K562 (cell line): Measurements from ENCODE around the gene MRTFB. TPM values are rescaled to one million over a fixed set of nuclear protein-coding genes. Genes with fewer than 3 reads are reported as not detected.

Experiments used
- ATAC-seq: fragments of 200-7000 bp; cut with Tn5 transposase; 3 replicates; pipeline ENCODE4 v1.9.1; 2020; ENCODE audit warnings: moderate library complexity
- BruUV-seq: library from RNA; stranded (reverse); fragments of 400-500 nt; replicated peaks from 2 replicates; lab custom pipeline; 2021; lab: Mats Ljungman, UMichigan
- CTCF ChIA-PET: fragments of 300-600 bp; formaldehyde crosslinking; extraction: SDS; loops from one replicate; lab custom pipeline; 2021; ENCODE audit warnings: low intra/inter-chr PET ratio; lab: Yijun Ruan, JAX
- POLR2A ChIA-PET: fragments of 300-600, 350-650 bp; sonication (Branson Sonifier 250); formaldehyde crosslinking; extraction: SDS; loops from one replicate; lab custom pipeline; 2021; ENCODE audit warnings: antibody characterized with exemption, inconsistent platforms; lab: Yijun Ruan, JAX
- DNase-seq, 4 experiments: peaks; one replicate each; pipeline versions ENCODE4 v3.0.0 to v3.0.0-alpha.2; 2011 to 2018; ENCODE audit warnings: low spot score in 3 of 4, mixed read lengths in 3 of 4; ENCODE audit errors: extremely low read depth in 1 of 4
- FAIRE-seq: peaks from 2 replicates; lab custom pipeline; 2011; peaks lifted over from hg19 to GRCh38; lab: Jason Lieb, UNC
- H2AFZ ChIP-seq: 2 replicates; pipeline ENCODE4 v1.6.0; 2011; ENCODE audit warnings: low read depth, low read length, control low read depth, inconsistent platforms
- H3K27ac ChIP-seq: fragments of 200-600 bp; 3 replicates; pipeline ENCODE4 v1.8.0; 2011; ENCODE audit warnings: low read depth, mild to moderate bottlenecking, control low read depth, inconsistent platforms, low read length, moderate library complexity, mixed read lengths; ENCODE audit errors: extremely low read depth
- H3K27me3 ChIP-seq, 2 experiments: fragments of 300-600 bp in 1 of 2; 2 replicates in 1 of 2; 3 replicates in 1 of 2; pipeline versions ENCODE4 v1.6.0 to v1.8.0; 2011; ENCODE audit warnings: inconsistent platforms in 2 of 2, low read length in 2 of 2, mild to moderate bottlenecking in 1 of 2, mixed read lengths in 1 of 2, moderate library complexity in 1 of 2; ENCODE audit not compliant: control insufficient read depth in 2 of 2, insufficient read depth in 2 of 2
- H3K36me3 ChIP-seq: fragments of 300-600 bp; 3 replicates; pipeline ENCODE4 v1.8.0; 2011; ENCODE audit warnings: mild to moderate bottlenecking, low read length, inconsistent platforms; ENCODE audit not compliant: control insufficient read depth, insufficient read depth
- H3K4me1 ChIP-seq, 2 experiments: fragments of 200-600 bp in 1 of 2; replicated peaks in 1 of 2; 2 replicates in 1 of 2; 3 replicates in 1 of 2; pipeline versions ENCODE4 v1.5.1 to v1.8.0; 2011; ENCODE audit warnings: inconsistent platforms in 2 of 2, low read length in 2 of 2, mild to moderate bottlenecking in 1 of 2, mixed read lengths in 1 of 2, moderate library complexity in 1 of 2; ENCODE audit not compliant: control insufficient read depth in 2 of 2, insufficient read depth in 2 of 2
- H3K4me2 ChIP-seq: 2 replicates; pipeline ENCODE4 v1.6.1; 2011; ENCODE audit warnings: low read length, control low read depth, inconsistent platforms, mixed read lengths; ENCODE audit not compliant: insufficient read depth
- H3K4me3 ChIP-seq: fragments of 200-600 bp; sonication (generic), shearing (Covaris generic); 2 replicates; pipeline ENCODE4 v1.5.1; 2016; ENCODE audit warnings: control low read depth, inconsistent platforms
- H3K79me2 ChIP-seq: fragments of 200-600 bp; 3 replicates; pipeline ENCODE4 v1.8.0; 2011; ENCODE audit warnings: low read length, inconsistent platforms; ENCODE audit not compliant: control insufficient read depth, insufficient read depth
- H3K9ac ChIP-seq, 2 experiments: 2 replicates each; pipeline versions ENCODE4 v1.6.0 to v1.6.1; 2011; ENCODE audit warnings: low read depth in 2 of 2, low read length in 2 of 2, control low read depth in 1 of 2, inconsistent platforms in 1 of 2, mild to moderate bottlenecking in 1 of 2, mixed read lengths in 1 of 2; ENCODE audit not compliant: insufficient read depth in 1 of 2
- H3K9me1 ChIP-seq: one replicate; pipeline ENCODE4 v1.6.0; 2011; ENCODE audit warnings: inconsistent platforms, mild to moderate bottlenecking, low read length, moderate library complexity; ENCODE audit not compliant: control insufficient read depth, insufficient read depth
- H3K9me3 ChIP-seq: replicated peaks from 2 replicates; pipeline ENCODE4 v1.5.1; 2011; ENCODE audit warnings: low read depth, low read length, inconsistent platforms; ENCODE audit not compliant: control insufficient read depth, insufficient read depth
- H4K20me1 ChIP-seq: replicated peaks from 2 replicates; pipeline ENCODE4 v1.6.1; 2011; ENCODE audit warnings: low read length, inconsistent platforms, mixed read lengths; ENCODE audit not compliant: control insufficient read depth, insufficient read depth
- ASH1L ChIP-seq: fragments of 450-650 bp; IDR thresholded peaks from 2 replicates; pipeline ENCODE4 v1.6.1; 2018; ENCODE audit warnings: borderline replicate concordance, mild to moderate bottlenecking, low read depth; ENCODE audit not compliant: partially characterized antibody
- EP300 ChIP-seq: IDR thresholded peaks from 2 replicates; pipeline ENCODE4 v1.6.1; 2012; ENCODE audit warnings: low read length, improper control_type of control experiment
- IRF2 ChIP-seq: sonication (generic); formaldehyde crosslinking; IDR thresholded peaks from 2 replicates; pipeline ENCODE4 v1.8.1; 2022; ENCODE audit warnings: mild to moderate bottlenecking, missing genetic modification reagents
- KDM4B ChIP-seq, 2 experiments: fragments of 450-650 bp in 1 of 2; sonication (generic) in 1 of 2; IDR thresholded peaks; 2 replicates each; pipeline ENCODE4 v1.6.1; 2016 to 2017; ENCODE audit warnings: borderline replicate concordance in 2 of 2, antibody characterized with exemption in 1 of 2, low read depth in 1 of 2, mild to moderate bottlenecking in 1 of 2
- KLF13 ChIP-seq: fragments of 450-650 bp; IDR thresholded peaks from 2 replicates; pipeline ENCODE4 v1.6.1; 2016; ENCODE audit warnings: missing genetic modification characterization, low read depth, mild to moderate bottlenecking, missing compliant biosample characterization, moderate library complexity, borderline replicate concordance
- MAFF ChIP-seq: IDR thresholded peaks from 2 replicates; pipeline ENCODE4 v1.6.1; 2012; ENCODE audit warnings: low read length, improper control_type of control experiment
- MYNN ChIP-seq, 2 experiments: sonication (generic); formaldehyde crosslinking in 1 of 2; IDR thresholded peaks; 2 replicates each; pipeline versions ENCODE4 v1.5.0 to v1.6.1; 2016 to 2020; ENCODE audit warnings: antibody characterized with exemption in 1 of 2, missing genetic modification reagents in 1 of 2
- PHTF2 ChIP-seq: fragments of 250-450 bp; sonication (Bioruptor Pico); IDR thresholded peaks from 2 replicates; pipeline ENCODE4 v1.5.0; 2021; ENCODE audit warnings: mild to moderate bottlenecking
- RCOR1 ChIP-seq, 2 experiments: IDR thresholded peaks; 2 replicates each; pipeline ENCODE4 v1.6.1; 2012; ENCODE audit warnings: low read depth in 2 of 2, low read length in 2 of 2, borderline replicate concordance in 1 of 2, improper control_type of control experiment in 1 of 2
- SP1 ChIP-seq: sonication (generic); formaldehyde crosslinking; IDR thresholded peaks from 2 replicates; pipeline ENCODE4 v1.8.1; 2022; ENCODE audit warnings: mild to moderate bottlenecking, missing genetic modification reagents
- ZNF24 ChIP-seq: fragments of 450-650 bp; IDR thresholded peaks from 2 replicates; pipeline ENCODE4 v1.6.1; 2016
- ZNF75A ChIP-seq: fragments of 450-650 bp; formaldehyde crosslinking; IDR thresholded peaks from 2 replicates; pipeline ENCODE4 v1.4.0; 2020; ENCODE audit warnings: mild to moderate bottlenecking
- WGBS: fragments of 100-300 bp; shearing (Covaris generic); methylation state at CpG from one replicate; pipeline ENCODE4 v1.1.6; 2016; ENCODE audit warnings: low coverage, mixed read lengths; ENCODE audit not compliant: insufficient coverage; ENCODE audit errors: missing lambda C conversion rate; 5-methylcytosine and 5-hydroxymethylcytosine counted together
- in situ Hi-C: fragments of 300-500 bp; cut with MboI; formaldehyde crosslinking; loops from 4 replicates; pipeline ENCODE4 v1.15.0; 2018; ENCODE audit warnings: inconsistent platforms, mixed read lengths
- intact Hi-C: fragments of 100-400 bp; cut with micrococcal nuclease; formaldehyde crosslinking; loops from 2 replicates; pipeline ENCODE4 v1.14.2; 2022
- polyA plus RNA-seq, 8 experiments: library from polyadenylated mRNA; depleted of rRNA in 4 of 8; stranded (reverse) in 5 of 8; unstranded in 3 of 8; fragments of >200 nt; fragmentation: Nextera tagmentation in 2 of 8; fragmentation: Illumina TruSeq in 1 of 8; extraction: Ambion mirVana in 2 of 8; extraction: Trizol in 1 of 8; gene quantifications; 2 replicates each; pipeline versions ENCODE4 v1.2.1 to v1.2.3, GENCODE V29; 2011 to 2014; ENCODE audit warnings: inconsistent platforms in 1 of 8, missing spikeins in 1 of 8
- total RNA-seq, 7 experiments: library from RNA; depleted of rRNA in 6 of 7; stranded (reverse); fragments of >200 nt in 6 of 7; fragmentation: Illumina TruSeq in 2 of 7; extraction: Trizol in 2 of 7; gene quantifications; 2 replicates each; pipeline versions ENCODE4 v1.2.1 to v1.2.3, GENCODE V29; 2011 to 2021; ENCODE audit warnings: low replicate concordance in 1 of 7
- TF ChIP-seq, protein P1 (sequence below): fragments of 450-650 bp; formaldehyde crosslinking; conservative IDR thresholded peaks from 2 replicates; pipeline ENCODE4 v1.4.0; 2022; ENCODE audit warnings: mild to moderate bottlenecking, missing genetic modification characterization
- TF ChIP-seq, protein P2 (sequence below): fragments of 450-650 bp; IDR thresholded peaks from 2 replicates; pipeline ENCODE4 v1.7.1; 2018; ENCODE audit warnings: mild to moderate bottlenecking, low read depth; ENCODE audit not compliant: partially characterized antibody

Gene MRTFB
- total and polyA plus RNA-seq, 9 of the 15 experiments (the other 6 are each of a cell fraction or from before 2014, with no cell fraction given), result 2.2 to 12.7 (median 7.0) TPM

DNA sequence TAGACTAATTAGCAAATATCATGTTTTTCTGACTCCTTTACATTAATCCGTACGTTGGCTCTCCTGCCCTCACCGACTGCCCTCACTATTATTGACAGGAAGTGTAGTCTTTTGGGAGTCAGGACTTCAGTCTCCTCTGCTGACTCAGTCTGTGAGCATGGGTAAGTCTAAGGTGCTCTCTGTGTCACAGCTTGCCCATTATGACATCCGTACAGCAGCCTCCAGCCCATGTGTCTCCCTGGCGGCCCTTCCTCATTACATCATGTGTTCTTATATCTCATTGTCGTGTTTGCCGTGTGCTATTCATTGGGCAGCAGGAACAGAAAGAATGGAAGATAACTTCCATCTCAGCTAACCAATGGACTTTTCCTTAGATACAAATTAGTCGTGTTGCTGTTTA, 77.5 kb downstream of the MRTFB start:
- in situ Hi-C loops, result no loop called here
- intact Hi-C loops, result no loop called here
- H3K27me3 ChIP-seq, result no peaks in the 10 kb centered on the region
- DNase-seq, result no peak
- no peaks in the 10 kb centered on the region for H3K9me3 ChIP-seq
- H3K4me1 ChIP-seq, result no peaks in the 10 kb centered on the region
- ChIA-PET POLR2A (interaction anchor here (0.6 to 1.1 kb wide), 4 partner anchors 20 to 1259 kb away, joined by 3 read pairs; no protein-coding TSS in a partner anchor), CTCF (no interaction called here)
- no peaks in the 10 kb centered on the region for H3K9me1 ChIP-seq
- no peak overlapping the region for H3K4me2 ChIP-seq
- H3K4me3 ChIP-seq, result no peak overlapping the region
- no peak for ATAC-seq
- H3K36me3 ChIP-seq, result no peaks in the 10 kb centered on the region
- H2AFZ ChIP-seq, result no peak overlapping the region
- no TSS peak for BruUV-seq
- H4K20me1 ChIP-seq, result no peaks in the 10 kb centered on the region
- TF ChIP-seq MYNN (IDR thresholded peaks at IDR 0.05), result no peak
- no peak for TF ChIP-seq MYNN (CRISPR knock-in tag; IDR thresholded peaks at IDR 0.05)
- no peak for TF ChIP-seq EP300
- TF ChIP-seq, protein P1, sequence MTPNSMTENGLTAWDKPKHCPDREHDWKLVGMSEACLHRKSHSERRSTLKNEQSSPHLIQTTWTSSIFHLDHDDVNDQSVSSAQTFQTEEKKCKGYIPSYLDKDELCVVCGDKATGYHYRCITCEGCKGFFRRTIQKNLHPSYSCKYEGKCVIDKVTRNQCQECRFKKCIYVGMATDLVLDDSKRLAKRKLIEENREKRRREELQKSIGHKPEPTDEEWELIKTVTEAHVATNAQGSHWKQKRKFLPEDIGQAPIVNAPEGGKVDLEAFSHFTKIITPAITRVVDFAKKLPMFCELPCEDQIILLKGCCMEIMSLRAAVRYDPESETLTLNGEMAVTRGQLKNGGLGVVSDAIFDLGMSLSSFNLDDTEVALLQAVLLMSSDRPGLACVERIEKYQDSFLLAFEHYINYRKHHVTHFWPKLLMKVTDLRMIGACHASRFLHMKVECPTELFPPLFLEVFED (CRISPR knock-in tag), result no peak
- TF ChIP-seq KLF13 (tag), result no peak
- TF ChIP-seq IRF2, result no peak
- no peak for TF ChIP-seq KDM4B (IDR thresholded peaks at IDR 0.05; ENCODE audit: borderline replicate concordance in 2 of 2, low read depth in 1 of 2)
- TF ChIP-seq ASH1L, result no peak
- no peak for TF ChIP-seq MAFF
- TF ChIP-seq PHTF2 (CRISPR knock-in tag), result no peak
- no peak for TF ChIP-seq RCOR1 (IDR thresholded peaks at IDR 0.05; ENCODE audit: borderline replicate concordance in 1 of 2, low read depth in 2 of 2, low read length in 2 of 2)
- no peak for TF ChIP-seq ZNF24
- no peak for TF ChIP-seq SP1 (CRISPR knock-in tag)
- TF ChIP-seq, protein P2, sequence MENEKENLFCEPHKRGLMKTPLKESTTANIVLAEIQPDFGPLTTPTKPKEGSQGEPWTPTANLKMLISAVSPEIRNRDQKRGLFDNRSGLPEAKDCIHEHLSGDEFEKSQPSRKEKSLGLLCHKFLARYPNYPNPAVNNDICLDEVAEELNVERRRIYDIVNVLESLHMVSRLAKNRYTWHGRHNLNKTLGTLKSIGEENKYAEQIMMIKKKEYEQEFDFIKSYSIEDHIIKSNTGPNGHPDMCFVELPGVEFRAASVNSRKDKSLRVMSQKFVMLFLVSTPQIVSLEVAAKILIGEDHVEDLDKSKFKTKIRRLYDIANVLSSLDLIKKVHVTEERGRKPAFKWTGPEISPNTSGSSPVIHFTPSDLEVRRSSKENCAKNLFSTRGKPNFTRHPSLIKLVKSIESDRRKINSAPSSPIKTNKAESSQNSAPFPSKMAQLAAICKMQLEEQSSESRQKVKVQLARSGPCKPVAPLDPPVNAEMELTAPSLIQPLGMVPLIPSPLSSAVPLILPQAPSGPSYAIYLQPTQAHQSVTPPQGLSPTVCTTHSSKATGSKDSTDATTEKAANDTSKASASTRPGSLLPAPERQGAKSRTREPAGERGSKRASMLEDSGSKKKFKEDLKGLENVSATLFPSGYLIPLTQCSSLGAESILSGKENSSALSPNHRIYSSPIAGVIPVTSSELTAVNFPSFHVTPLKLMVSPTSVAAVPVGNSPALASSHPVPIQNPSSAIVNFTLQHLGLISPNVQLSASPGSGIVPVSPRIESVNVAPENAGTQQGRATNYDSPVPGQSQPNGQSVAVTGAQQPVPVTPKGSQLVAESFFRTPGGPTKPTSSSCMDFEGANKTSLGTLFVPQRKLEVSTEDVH, result no peak
- no peak for TF ChIP-seq ZNF75A
- no peak for FAIRE-seq
- 66% methylated on average over 8 of the region's 8 CpGs for WGBS
- no peaks in the 10 kb centered on the region for H3K79me2 ChIP-seq
- H3K9ac ChIP-seq, result no peak overlapping the region
- no peak overlapping the region for H3K27ac ChIP-seq
